ENCODE data around the gene KDM6A. TPM values are rescaled to one million over a fixed set of nuclear protein-coding genes. Genes with fewer than 3 reads are reported as not detected.
"Not testable (repeated sequence)": the region's sequence is repeated elsewhere in the genome, so short reads cannot be mapped to it uniquely, and the experiment has no call there.

KDM6A gene
- total RNA-seq, 4 donors from 2014 or later: 35.0 to 69.5 (median 48.1) TPM

- no peak for DNase-seq
- WGBS, 2 donors: 97% methylated on average over 16 of the region's 16 CpGs
- Histone ChIP-seq H3K9me3 (no peaks in the 10 kb centered on the region), H3K36me3 (no peaks in the 10 kb centered on the region), H3K4me1 (no peaks in the 10 kb centered on the region), H3K4me3 (replicated peaks in 1 of 3) (no peak overlapping the region), H3K27ac (no peak overlapping the region), H3K27me3 (no peaks in the 10 kb centered on the region)
- intact Hi-C loops (cut with DNase I): no loop called here
- TF ChIP-seq, protein P1, sequence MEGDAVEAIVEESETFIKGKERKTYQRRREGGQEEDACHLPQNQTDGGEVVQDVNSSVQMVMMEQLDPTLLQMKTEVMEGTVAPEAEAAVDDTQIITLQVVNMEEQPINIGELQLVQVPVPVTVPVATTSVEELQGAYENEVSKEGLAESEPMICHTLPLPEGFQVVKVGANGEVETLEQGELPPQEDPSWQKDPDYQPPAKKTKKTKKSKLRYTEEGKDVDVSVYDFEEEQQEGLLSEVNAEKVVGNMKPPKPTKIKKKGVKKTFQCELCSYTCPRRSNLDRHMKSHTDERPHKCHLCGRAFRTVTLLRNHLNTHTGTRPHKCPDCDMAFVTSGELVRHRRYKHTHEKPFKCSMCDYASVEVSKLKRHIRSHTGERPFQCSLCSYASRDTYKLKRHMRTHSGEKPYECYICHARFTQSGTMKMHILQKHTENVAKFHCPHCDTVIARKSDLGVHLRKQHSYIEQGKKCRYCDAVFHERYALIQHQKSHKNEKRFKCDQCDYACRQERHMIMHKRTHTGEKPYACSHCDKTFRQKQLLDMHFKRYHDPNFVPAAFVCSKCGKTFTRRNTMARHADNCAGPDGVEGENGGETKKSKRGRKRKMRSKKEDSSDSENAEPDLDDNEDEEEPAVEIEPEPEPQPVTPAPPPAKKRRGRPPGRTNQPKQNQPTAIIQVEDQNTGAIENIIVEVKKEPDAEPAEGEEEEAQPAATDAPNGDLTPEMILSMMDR (IDR thresholded peaks at IDR 0.05): no peak
- TF ChIP-seq POLR2A (IDR thresholded peaks at IDR 0.05): no peak
Measured at GRCh38 chrX:44989995-44990770, 117.2 kb downstream of the KDM6A start.

- intact Hi-C loops (cut with DNase I): no loop called here
- H3K4me1 ChIP-seq: peaks cover 0 to 2% of the 10 kb centered on the region in 2 donors
- no peaks in the 10 kb centered on the region for H3K9me3 ChIP-seq
- TF ChIP-seq, protein P1 (IDR thresholded peaks at IDR 0.05): no peak
- TF ChIP-seq POLR2A (IDR thresholded peaks at IDR 0.05): no peak
- DNase-seq: no peak
- H3K27me3 ChIP-seq: no peaks in the 10 kb centered on the region
- no peak overlapping the region for H3K4me3 ChIP-seq (replicated peaks in 1 of 3)
- WGBS, 2 donors: 100% methylated on average over 2 of the region's 2 CpGs
- H3K36me3 ChIP-seq: no peaks in the 10 kb centered on the region
- H3K27ac ChIP-seq: no peak overlapping the region
Measured at GRCh38 chrX:44992775-44993174, 119.8 kb downstream of the KDM6A start.

- no peak overlapping the region for H3K4me3 ChIP-seq (replicated peaks in 1 of 3)
- TF ChIP-seq, protein P1 (IDR thresholded peaks at IDR 0.05): no peak
- no peak for TF ChIP-seq POLR2A (IDR thresholded peaks at IDR 0.05)
- WGBS, 2 donors: 100% methylated on average over 2 of the region's 2 CpGs
Measured at GRCh38 chrX:44996277-44996676, 123.3 kb downstream of the KDM6A start.

GRCh38 chrX:44997282-44997812 lies 124.4 kb downstream of the KDM6A start:
- H3K9me3 ChIP-seq: no peaks in the 10 kb centered on the region
- no peak overlapping the region for H3K27ac ChIP-seq
- peaks cover 0 to 6% of the 10 kb centered on the region in 2 donors for H3K4me1 ChIP-seq
- no peak for DNase-seq
- intact Hi-C loops (cut with DNase I): no loop called here
- H3K27me3 ChIP-seq: no peaks in the 10 kb centered on the region
- no peak overlapping the region for H3K4me3 ChIP-seq (replicated peaks in 1 of 3)
- TF ChIP-seq POLR2A (IDR thresholded peaks at IDR 0.05): no peak
- TF ChIP-seq, protein P1 (IDR thresholded peaks at IDR 0.05): no peak
- H3K36me3 ChIP-seq: no peaks in the 10 kb centered on the region
- 76 to 87% methylated on average over 5 to 7 of the region's 10 CpGs for WGBS, 2 donors

More at GRCh38 chrX:44996277-44996676, 123.3 kb downstream of the KDM6A start:
- H3K4me1 ChIP-seq: peaks cover 0 to 6% of the 10 kb centered on the region in 2 donors
- H3K27me3 ChIP-seq: no peaks in the 10 kb centered on the region
- DNase-seq: no peak
- intact Hi-C loops (cut with DNase I): no loop called here
- H3K9me3 ChIP-seq: no peaks in the 10 kb centered on the region
- H3K36me3 ChIP-seq: no peaks in the 10 kb centered on the region
- H3K27ac ChIP-seq: no peak overlapping the region

GRCh38 chrX:44997888-44998287 lies 124.9 kb downstream of the KDM6A start:
- H3K4me3 ChIP-seq (replicated peaks in 1 of 3): no peak overlapping the region
- peaks cover 0 to 6% of the 10 kb centered on the region in 2 donors for H3K4me1 ChIP-seq
- no peaks in the 10 kb centered on the region for H3K36me3 ChIP-seq
- no peaks in the 10 kb centered on the region for H3K27me3 ChIP-seq
- DNase-seq: no peak
- TF ChIP-seq POLR2A (IDR thresholded peaks at IDR 0.05): no peak
- TF ChIP-seq, protein P1 (IDR thresholded peaks at IDR 0.05): no peak
- intact Hi-C loops (cut with DNase I): no loop called here
- no peaks in the 10 kb centered on the region for H3K9me3 ChIP-seq
- 44 to 71% methylated on average over 1 of the region's 1 CpG for WGBS, 2 donors
- no peak overlapping the region for H3K27ac ChIP-seq

DNA sequence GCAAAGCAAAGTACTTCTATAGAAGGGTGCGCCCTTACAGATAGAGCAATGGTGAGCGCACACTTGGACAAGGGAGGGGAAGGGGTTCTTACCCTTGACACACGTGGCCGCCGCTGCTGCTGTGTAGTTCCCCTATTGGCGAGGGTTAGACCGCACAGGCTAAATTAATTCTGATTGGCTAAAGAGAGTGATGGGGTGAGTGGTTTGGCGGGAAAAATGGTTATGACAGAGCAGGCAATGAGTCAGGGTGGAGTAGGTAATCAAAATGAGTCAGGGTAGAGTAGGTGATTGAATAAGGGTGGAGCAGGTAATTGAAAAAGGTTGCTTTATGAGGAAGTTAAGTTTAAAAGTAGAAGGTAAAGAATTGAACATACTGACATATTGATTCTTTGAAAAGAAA lies 126.2 kb downstream of the KDM6A start:
- H3K36me3 ChIP-seq; H3K4me3 ChIP-seq (replicated peaks in 1 of 3); H3K27me3 ChIP-seq; H3K4me1 ChIP-seq; intact Hi-C loops (cut with DNase I); DNase-seq; H3K27ac ChIP-seq; H3K9me3 ChIP-seq: not testable (repeated sequence)
- WGBS, 2 donors: 94 to 96% methylated on average over 8 of the region's 8 CpGs

DNA sequence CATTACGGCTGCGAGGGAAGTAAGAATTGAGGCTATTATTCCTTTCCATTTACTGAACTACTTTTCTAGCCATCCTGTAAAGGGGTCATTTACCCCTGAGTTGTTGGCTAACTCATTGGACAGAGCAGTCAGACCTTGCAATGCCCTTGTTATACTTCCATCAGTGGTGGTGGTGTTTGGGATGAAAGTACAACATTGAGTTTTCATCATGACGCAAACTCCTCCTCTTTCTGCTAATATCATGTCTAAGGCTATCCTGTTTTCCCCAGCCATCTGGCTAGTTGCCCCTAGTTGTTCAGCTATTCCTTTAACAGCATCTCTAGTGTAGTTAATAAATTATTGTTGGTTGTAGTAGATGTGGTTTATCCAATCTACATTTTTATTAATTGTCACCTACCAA lies 126.9 kb downstream of the KDM6A start:
- DNase-seq; H3K4me3 ChIP-seq (replicated peaks in 1 of 3); H3K9me3 ChIP-seq; intact Hi-C loops (cut with DNase I); H3K27ac ChIP-seq; H3K27me3 ChIP-seq; H3K4me1 ChIP-seq; H3K36me3 ChIP-seq: not testable (repeated sequence)
- 95 to 100% methylated on average over 3 of the region's 3 CpGs for WGBS, 2 donors

Data from thyroid gland (tissue), 4 donors.